Transverse colon (tissue), 4 donors: Measurements from ENCODE around the gene NUP214. TPM values are rescaled to one million over a fixed set of nuclear protein-coding genes. Genes with fewer than 3 reads are reported as not detected.

Experiments used
- DNase-seq: peaks from one replicate; pipeline ENCODE4 v3.0.0-alpha.2; 2019
- H3K27ac ChIP-seq, 4 donors: fragments of 200-600 bp; sonication (generic); 2 replicates each; pipeline ENCODE4 v1.5.1; 2016 to 2018; ENCODE audit warnings: inconsistent platforms in 4 of 4
- H3K27me3 ChIP-seq: fragments of 200-600 bp; sonication (generic); 2 replicates; pipeline ENCODE4 v1.5.1; 2017; ENCODE audit warnings: inconsistent platforms
- H3K36me3 ChIP-seq, 4 donors: fragments of 200-600 bp; sonication (generic); 2 replicates each; pipeline ENCODE4 v1.5.1; 2017 to 2019; ENCODE audit warnings: inconsistent platforms in 4 of 4
- H3K4me1 ChIP-seq, 4 donors: fragments of 200-600 bp; sonication (generic); 2 replicates each; pipeline ENCODE4 v1.5.1; 2017 to 2020; ENCODE audit warnings: inconsistent platforms in 4 of 4
- H3K4me3 ChIP-seq, 4 donors: fragments of 200-600 bp; sonication (generic); 1 replicate in 1 of 4; 2 replicates in 3 of 4; pipeline versions ENCODE4 v1.5.1 to v1.6.1; 2017 to 2019; ENCODE audit warnings: inconsistent platforms in 4 of 4
- H3K9me3 ChIP-seq, 2 donors: fragments of 200-600 bp; sonication (generic); 2 replicates each; pipeline ENCODE4 v1.5.1; 2017 to 2019; ENCODE audit warnings: inconsistent platforms in 2 of 2
- CTCF ChIP-seq, 5 experiments: fragments of 200-600 bp in 3 of 5; fragments of 450-650 bp in 2 of 5; sonication (generic) in 3 of 5; IDR thresholded peaks; 1 replicate in 2 of 5; 2 replicates in 3 of 5; pipeline ENCODE4 v1.5.1; 2016 to 2017; ENCODE audit warnings: antibody characterized with exemption in 5 of 5, inconsistent platforms in 3 of 5, mild to moderate bottlenecking in 2 of 5, moderate library complexity in 1 of 5
- EP300 ChIP-seq: sonication (generic); formaldehyde crosslinking; IDR thresholded peaks from one replicate; pipeline ENCODE4 v1.6.1; 2017; ENCODE audit warnings: antibody characterized with exemption, low read depth
- POLR2A ChIP-seq: fragments of 450-650 bp; IDR thresholded peaks from one replicate; pipeline ENCODE4 v1.6.1; 2016; ENCODE audit warnings: antibody characterized with exemption, mild to moderate bottlenecking, moderate library complexity
- POLR2AphosphoS5 ChIP-seq, 3 donors: sonication (generic); formaldehyde crosslinking; IDR thresholded peaks; one replicate each; pipeline ENCODE4 v1.6.1; 2016; ENCODE audit warnings: antibody characterized with exemption in 3 of 3
- WGBS, 2 donors: methylation state at CpG; one replicate each; pipeline ENCODE4 v1.1.5; 2018; ENCODE audit warnings: low coverage in 1 of 2; 5-methylcytosine and 5-hydroxymethylcytosine counted together
- in situ Hi-C, 4 donors: fragments of 200-750 bp; cut with MboI; loops; one replicate each; pipeline versions ENCODE4 v1.15.0 to v1.15.1; 2017; ENCODE audit warnings: low sequenced_read_pairs in 3 of 4, low pct_ligation_motif_present in 1 of 4, low pct_unique_long_range_greater_than_20kb in 1 of 4
- intact Hi-C: fragments of 100-400 bp; cut with DNase I; formaldehyde crosslinking; loops from one replicate; pipeline ENCODE4 v1.15.1; 2023; ENCODE audit warnings: low total_unique reads
- total RNA-seq, 4 donors: library from RNA; depleted of rRNA; stranded (reverse); fragments of >200 nt; gene quantifications; one replicate each; pipeline ENCODE4 v1.1.0, GENCODE V29; 2016

The NUP214 gene
- total RNA-seq, 4 donors from 2014 or later, result 48.3 to 152 (median 85.9) TPM

GRCh38 chr9:131121346-131121745, 4.0 kb upstream of the NUP214 start:
- peaks cover 3 to 13% (median 10%) of the 10 kb centered on the region in 4 donors for H3K4me1 ChIP-seq
- in situ Hi-C loops (no loop called here), intact Hi-C loops (no loop called here)
- no peak for DNase-seq
- H3K27ac ChIP-seq, result no peak overlapping the region
- H3K4me3 ChIP-seq, result no peak overlapping the region
- TF ChIP-seq POLR2AphosphoS5 (IDR thresholded peaks at IDR 0.05) (no peak), EP300 (no peak), CTCF (IDR thresholded peaks at IDR 0.05) (no peak), POLR2A (no peak)
- 77 to 81% methylated on average over 2 of the region's 2 CpGs for whole genome bisulfite sequencing, 2 donors
- no peaks in the 10 kb centered on the region for H3K9me3 ChIP-seq
- H3K27me3 ChIP-seq, result no peaks in the 10 kb centered on the region
- no peaks in the 10 kb centered on the region for H3K36me3 ChIP-seq

DNA sequence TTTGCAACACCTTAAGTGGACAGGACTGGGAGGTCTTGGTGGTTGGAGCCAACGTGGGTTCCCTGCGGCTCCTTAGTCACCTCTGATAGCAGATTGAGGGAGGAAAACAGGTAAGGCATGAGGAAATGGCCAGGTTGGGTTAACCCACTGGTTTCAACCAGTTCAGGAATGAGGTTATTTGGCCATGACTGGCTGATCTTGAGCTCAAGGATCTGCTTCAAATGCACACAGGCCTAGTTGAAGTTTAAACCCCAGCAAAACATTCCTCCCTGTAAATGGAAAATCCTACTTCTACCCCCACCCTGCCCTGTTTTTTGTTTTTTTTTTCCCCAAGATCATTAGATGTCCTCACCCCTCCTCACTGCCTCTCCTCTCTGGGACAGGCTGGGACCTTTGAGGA, 3.2 kb upstream of the NUP214 start:
- H3K27ac ChIP-seq, result no peak overlapping the region
- peaks cover 8 to 18% (median 14%) of the 10 kb centered on the region in 4 donors for H3K4me1 ChIP-seq
- in situ Hi-C loops, result no loop called here
- no peaks in the 10 kb centered on the region for H3K27me3 ChIP-seq
- TF ChIP-seq POLR2AphosphoS5 (IDR thresholded peaks at IDR 0.05) (no peak), EP300 (no peak), CTCF (IDR thresholded peaks at IDR 0.05) (no peak), POLR2A (no peak)
- no peaks in the 10 kb centered on the region for H3K9me3 ChIP-seq
- no peak overlapping the region for H3K4me3 ChIP-seq
- H3K36me3 ChIP-seq, result no peaks in the 10 kb centered on the region
- DNase-seq, result no peak
- 82% methylated on average over 2 of the region's 2 CpGs; no CpG with 5 or more reads in 1 of the 2 donors for WGBS, 2 donors
- intact Hi-C loops, result no loop called here

DNA sequence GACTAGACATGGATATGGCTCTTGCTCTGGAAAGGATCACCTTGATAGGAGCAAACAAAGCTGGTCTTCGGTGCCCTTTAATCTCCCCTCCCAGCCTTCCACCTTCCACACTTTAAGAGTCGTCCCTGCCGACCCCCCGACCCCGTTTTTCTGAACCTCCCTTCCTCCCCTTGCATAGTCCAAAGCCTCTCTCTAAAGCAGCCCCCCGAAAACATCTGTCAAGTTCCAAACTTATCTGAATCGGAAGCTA, 423 bp upstream of the NUP214 start:
- WGBS, 2 donors, result 0 to 1% methylated on average over 3 to 7 of the region's 7 CpGs
- no peak for DNase-seq
- in situ Hi-C loops (no loop called here), intact Hi-C loops (no loop called here)
- Histone ChIP-seq H3K36me3 (peaks cover 0 to 25% (median 12%) of the 10 kb centered on the region in 4 donors), H3K27me3 (no peaks in the 10 kb centered on the region), H3K4me3 (peak overlapping the region; percentile 43 to 89 (median 61)), H3K9me3 (no peaks in the 10 kb centered on the region), H3K4me1 (peaks cover 8 to 18% (median 14%) of the 10 kb centered on the region in 4 donors), H3K27ac (peak overlapping the region; percentile 84 to 93 (median 88))
- TF ChIP-seq POLR2AphosphoS5 (IDR thresholded peaks at IDR 0.05) (no peak), EP300 (no peak), POLR2A (no peak), CTCF (IDR thresholded peaks at IDR 0.05) (no peak)

DNA sequence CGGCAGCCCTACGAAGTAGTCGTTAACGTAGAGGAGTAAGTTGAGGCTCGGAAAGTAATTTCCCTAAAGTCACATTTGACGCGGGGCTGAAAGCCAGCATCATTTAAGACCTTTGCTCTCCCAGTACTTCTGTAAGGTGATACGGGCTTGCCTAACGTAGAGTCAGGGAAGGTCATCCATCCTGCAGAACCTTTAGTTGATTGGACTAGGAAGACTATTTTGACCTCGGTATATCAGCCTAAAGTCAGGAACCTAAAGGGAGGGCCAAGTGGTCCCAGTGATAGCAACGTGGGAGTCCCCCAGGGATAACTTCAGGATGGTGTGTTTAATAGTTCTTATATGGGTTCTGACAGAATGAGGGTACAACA, 657 bp downstream of the NUP214 start:
- no peaks in the 10 kb centered on the region for H3K9me3 ChIP-seq
- in situ Hi-C loops, result no loop called here
- DNase-seq, result no peak
- peak overlapping the region; percentile 84 to 93 (median 88) for H3K27ac ChIP-seq
- H3K36me3 ChIP-seq, result peaks cover 0 to 35% (median 17%) of the 10 kb centered on the region in 4 donors
- 0% methylated on average over 1 to 11 of the region's 11 CpGs for WGBS, 2 donors
- no peaks in the 10 kb centered on the region for H3K27me3 ChIP-seq
- TF ChIP-seq EP300 (no peak), POLR2A (no peak), POLR2AphosphoS5 (IDR thresholded peaks at IDR 0.05) (no peak), CTCF (IDR thresholded peaks at IDR 0.05) (no peak)
- intact Hi-C loops, result no loop called here
- H3K4me3 ChIP-seq, result peak overlapping the region; percentile 54 to 89 (median 76)
- peaks cover 8 to 18% (median 14%) of the 10 kb centered on the region in 4 donors for H3K4me1 ChIP-seq
